WERI-Rb-1 (cell line): Measurements from ENCODE around the gene SH3TC1.
A peak's percentile ranks its signal among the peaks of the same experiment; 100 is the strongest.

Experiments used
- DNase-seq: peaks from one replicate; pipeline ENCODE4 v3.0.0-alpha.2; 2020
- H3K27ac ChIP-seq: fragments of 250-450 bp; sonication (Bioruptor Pico); 2 replicates; pipeline ENCODE4 v1.5.1; 2020; ENCODE audit warnings: mild to moderate bottlenecking, moderate library complexity
- H3K27me3 ChIP-seq: fragments of 250-450 bp; sonication (Bioruptor Pico); 2 replicates; pipeline ENCODE4 v1.5.1; 2021; ENCODE audit warnings: mild to moderate bottlenecking, low read depth, moderate library complexity; ENCODE audit not compliant: insufficient read depth, severe bottlenecking
- H3K36me3 ChIP-seq: fragments of 250-450 bp; sonication (Bioruptor Pico); 2 replicates; pipeline ENCODE4 v1.5.1; 2020; ENCODE audit warnings: mild to moderate bottlenecking, moderate library complexity
- H3K4me3 ChIP-seq: 2 replicates; pipeline ENCODE4 v1.5.1; 2011; ENCODE audit warnings: low read depth, mild to moderate bottlenecking, control low read depth, low read length
- H3K9me3 ChIP-seq: fragments of 250-450 bp; sonication (Bioruptor Pico); 2 replicates; pipeline ENCODE4 v1.5.1; 2021; ENCODE audit warnings: mild to moderate bottlenecking, moderate library complexity; ENCODE audit not compliant: severe bottlenecking
- CTCF ChIP-seq: IDR thresholded peaks from 2 replicates; pipeline ENCODE4 v1.5.1; 2011; ENCODE audit warnings: low read depth, mild to moderate bottlenecking, control low read depth, inconsistent platforms, low read length

Gene SH3TC1

GRCh38 chr4:8237256-8237989 is 38.3 kb downstream of the SH3TC1 start:
- Histone ChIP-seq H3K27me3 (no peaks in the 10 kb centered on the region), H3K9me3 (no peaks in the 10 kb centered on the region), H3K27ac (no peak overlapping the region), H3K4me3 (no peak overlapping the region), H3K36me3 (peaks cover 3% of the 10 kb centered on the region; the same call in 1 of the 2 replicates)
- no peak for TF ChIP-seq CTCF
- no peak for DNase-seq

- no peak for TF ChIP-seq CTCF
- no peak overlapping the region for H3K27ac ChIP-seq
- no peak overlapping the region for H3K4me3 ChIP-seq
Observed at GRCh38 chr4:8238036-8238511, 39.0 kb downstream of the SH3TC1 start.

GRCh38 chr4:8238515-8239053 is 39.5 kb downstream of the SH3TC1 start:
- TF ChIP-seq CTCF, result peak; percentile 90
- peaks cover 3% of the 10 kb centered on the region; the same call in 1 of the 2 replicates for H3K36me3 ChIP-seq
- peak; percentile 77 for DNase-seq
- H3K27me3 ChIP-seq, result no peaks in the 10 kb centered on the region
- H3K9me3 ChIP-seq, result no peaks in the 10 kb centered on the region
- H3K27ac ChIP-seq, result no peak overlapping the region
- H3K4me3 ChIP-seq, result no peak overlapping the region

More at GRCh38 chr4:8238036-8238511, 39.0 kb downstream of the SH3TC1 start:
- DNase-seq, result no peak
- Histone ChIP-seq H3K36me3 (peaks cover 3% of the 10 kb centered on the region; the same call in 1 of the 2 replicates), H3K27me3 (no peaks in the 10 kb centered on the region), H3K9me3 (no peaks in the 10 kb centered on the region)

- DNase-seq, result no peak
- Histone ChIP-seq H3K36me3 (peaks cover 3% of the 10 kb centered on the region; the same call in 1 of the 2 replicates), H3K4me3 (no peak overlapping the region), H3K27me3 (no peaks in the 10 kb centered on the region), H3K27ac (no peak overlapping the region), H3K9me3 (no peaks in the 10 kb centered on the region)
- TF ChIP-seq CTCF, result no peak
Observed at GRCh38 chr4:8239226-8239625, 40.1 kb downstream of the SH3TC1 start.

- Histone ChIP-seq H3K36me3 (peaks cover 3% of the 10 kb centered on the region; the same call in 1 of the 2 replicates), H3K27ac (no peak overlapping the region), H3K27me3 (no peaks in the 10 kb centered on the region), H3K9me3 (no peaks in the 10 kb centered on the region), H3K4me3 (no peak overlapping the region)
- DNase-seq, result no peak
- TF ChIP-seq CTCF, result no peak
Observed at GRCh38 chr4:8239661-8240060, 40.6 kb downstream of the SH3TC1 start.
